Thyroid gland (tissue), 4 donors: Measurements from ENCODE around the gene STK4.

Experiments
- CTCF ChIP-seq, 6 experiments: fragments of 200-600 bp in 3 of 6; fragments of 450-650 bp in 3 of 6; sonication (generic) in 3 of 6; IDR thresholded peaks; one replicate each; pipeline ENCODE4 v1.5.1; 2016 to 2019; ENCODE audit warnings: antibody characterized with exemption in 6 of 6, mild to moderate bottlenecking in 2 of 6, inconsistent platforms in 1 of 6, moderate library complexity in 1 of 6
- POLR2A ChIP-seq, 2 donors: fragments of 450-650 bp; IDR thresholded peaks; one replicate each; pipeline ENCODE4 v1.6.1; 2017; ENCODE audit warnings: antibody characterized with exemption in 2 of 2, mild to moderate bottlenecking in 2 of 2, moderate library complexity in 1 of 2

GRCh38 chr20:45012682-45013302 lies 46.5 kb downstream of the STK4 start:
- TF ChIP-seq POLR2A (IDR thresholded peaks at IDR 0.05) (no peak), CTCF (IDR thresholded peaks at IDR 0.05) (no peak)
